ENCODE data around the gene ARNT2.

The ARNT2 gene

GRCh38 chr15:80485370-80486164, 81.4 kb downstream of the ARNT2 start:
- Histone ChIP-seq H3K4me3 (replicated peaks; ENCODE audit: low read depth, low read length) (no peak overlapping the region), H3K36me3 (ENCODE audit: control insufficient read depth, insufficient read depth, low read length) (no peaks in the 10 kb centered on the region), H3K27me3 (replicated peaks; ENCODE audit: control insufficient read depth, insufficient read depth, low read length) (0 out of 2 replicates have a peak, but pooled peaks cover 1% of the 10 kb centered on the region)
- no peak for DNase-seq (ENCODE audit: extremely low read depth, insufficient read length)
- no peak for TF ChIP-seq CTCF (IDR thresholded peaks at IDR 0.05; ENCODE audit: insufficient read depth, low read length, poor library complexity, severe bottlenecking)

GRCh38 chr15:80487839-80488390, 83.7 kb downstream of the ARNT2 start:
- Histone ChIP-seq H3K27me3 (replicated peaks; ENCODE audit: control insufficient read depth, insufficient read depth, low read length) (0 out of 2 replicates have a peak, but pooled peaks cover 1% of the 10 kb centered on the region), H3K36me3 (ENCODE audit: control insufficient read depth, insufficient read depth, low read length) (no peaks in the 10 kb centered on the region), H3K4me3 (replicated peaks; ENCODE audit: low read depth, low read length) (no peak overlapping the region)
- no peak for TF ChIP-seq CTCF (IDR thresholded peaks at IDR 0.05; ENCODE audit: insufficient read depth, low read length, poor library complexity, severe bottlenecking)
- no peak for DNase-seq (ENCODE audit: extremely low read depth, insufficient read length)

- TF ChIP-seq CTCF (IDR thresholded peaks at IDR 0.05; ENCODE audit: insufficient read depth, low read length, poor library complexity, severe bottlenecking), result no peak
- Histone ChIP-seq H3K4me3 (replicated peaks; ENCODE audit: low read depth, low read length) (no peak overlapping the region), H3K36me3 (ENCODE audit: control insufficient read depth, insufficient read depth, low read length) (no peaks in the 10 kb centered on the region), H3K27me3 (replicated peaks; ENCODE audit: control insufficient read depth, insufficient read depth, low read length) (0 out of 2 replicates have a peak, but pooled peaks cover 1% of the 10 kb centered on the region)
- DNase-seq (ENCODE audit: extremely low read depth, insufficient read length), result no peak
Observed at GRCh38 chr15:80489030-80489594, 84.9 kb downstream of the ARNT2 start.

- H3K36me3 ChIP-seq (ENCODE audit: control insufficient read depth, insufficient read depth, low read length), result no peaks in the 10 kb centered on the region
- no peak for TF ChIP-seq CTCF (IDR thresholded peaks at IDR 0.05; ENCODE audit: insufficient read depth, low read length, poor library complexity, severe bottlenecking)
- DNase-seq (ENCODE audit: extremely low read depth, insufficient read length), result no peak
- no peak overlapping the region for H3K4me3 ChIP-seq (replicated peaks; ENCODE audit: low read depth, low read length)
- 0 out of 2 replicates have a peak, but pooled peaks cover 1% of the 10 kb centered on the region for H3K27me3 ChIP-seq (replicated peaks; ENCODE audit: control insufficient read depth, insufficient read depth, low read length)
Observed at GRCh38 chr15:80490431-80490990, 86.3 kb downstream of the ARNT2 start.

GRCh38 chr15:80491163-80491847, 87.1 kb downstream of the ARNT2 start:
- no peak for TF ChIP-seq CTCF (IDR thresholded peaks at IDR 0.05; ENCODE audit: insufficient read depth, low read length, poor library complexity, severe bottlenecking)
- DNase-seq (ENCODE audit: extremely low read depth, insufficient read length), result no peak

More at GRCh38 chr15:80491163-80491847, 87.1 kb downstream of the ARNT2 start:
- Histone ChIP-seq H3K27me3 (replicated peaks; ENCODE audit: control insufficient read depth, insufficient read depth, low read length) (0 out of 2 replicates have a peak, but pooled peaks cover 1% of the 10 kb centered on the region), H3K4me3 (replicated peaks; ENCODE audit: low read depth, low read length) (no peak overlapping the region), H3K36me3 (ENCODE audit: control insufficient read depth, insufficient read depth, low read length) (no peaks in the 10 kb centered on the region)
